SK-N-SH (cell line): Measurements from ENCODE around the gene NPAS1. TPM values are rescaled to one million over a fixed set of nuclear protein-coding genes. Genes with fewer than 3 reads are reported as not detected.

Experiments
- CTCF ChIA-PET: fragments of 300-600, 350-600 bp; formaldehyde crosslinking; extraction: SDS; loops from one replicate; lab custom pipeline; 2021; lab: Yijun Ruan, JAX
- POLR2A ChIA-PET: fragments of 350-600 bp; sonication (Branson Sonifier 250); formaldehyde crosslinking; extraction: SDS; loops from one replicate; lab custom pipeline; 2020; ENCODE audit warnings: antibody characterized with exemption, inconsistent platforms; lab: Yijun Ruan, JAX
- DNase-seq: peaks from one replicate; pipeline ENCODE4 v3.0.0; 2012
- H2AFZ ChIP-seq: fragments of 200-600 bp; sonication (generic); 2 replicates; pipeline ENCODE4 v1.8.1; 2016; ENCODE audit warnings: antibody characterized with exemption, mild to moderate bottlenecking, low read depth
- H3F3A ChIP-seq: fragments of 200-600 bp; sonication (generic); replicated peaks from 2 replicates; pipeline ENCODE3; 2016; ENCODE audit warnings: antibody characterized with exemption, mild to moderate bottlenecking; ENCODE audit not compliant: insufficient read depth
- H3K27ac ChIP-seq, 2 experiments: fragments of 200-500 bp in 1 of 2; fragments of 200-600 bp in 1 of 2; sonication (Bioruptor generic) in 1 of 2; sonication (generic), shearing (Covaris generic) in 1 of 2; 2 replicates each; pipeline versions ENCODE4 v1.5.1 to v1.6.1; 2014 to 2016; ENCODE audit warnings: low read depth in 2 of 2, inconsistent platforms in 1 of 2, low read length in 1 of 2, mild to moderate bottlenecking in 1 of 2, mixed read lengths in 1 of 2
- H3K27me3 ChIP-seq: fragments of 200-600 bp; sonication (generic), shearing (Covaris generic); 2 replicates; pipeline ENCODE4 v1.6.1; 2016; ENCODE audit warnings: mixed run types; ENCODE audit not compliant: insufficient read depth
- H3K36me3 ChIP-seq, 2 experiments: fragments of 200-500 bp in 1 of 2; fragments of 200-600 bp in 1 of 2; sonication (Bioruptor generic) in 1 of 2; sonication (generic) in 1 of 2; replicated peaks in 1 of 2; 2 replicates each; pipeline versions ENCODE3 to v1.5.1; 2014 to 2016; ENCODE audit warnings: low read length in 1 of 2, mild to moderate bottlenecking in 1 of 2; ENCODE audit not compliant: insufficient read depth in 2 of 2, control insufficient read depth in 1 of 2
- H3K4me1 ChIP-seq, 2 experiments: fragments of 200-500 bp in 1 of 2; fragments of 200-600 bp in 1 of 2; sonication (Bioruptor generic) in 1 of 2; sonication (generic), shearing (Covaris generic) in 1 of 2; 2 replicates each; pipeline versions ENCODE4 v1.5.1 to v1.6.1; 2014 to 2016; ENCODE audit warnings: low read depth in 1 of 2, low read length in 1 of 2, mixed run types in 1 of 2; ENCODE audit not compliant: insufficient read depth in 2 of 2, control insufficient read depth in 1 of 2
- H3K4me2 ChIP-seq: fragments of 200-600 bp; sonication (generic), shearing (Covaris generic); 2 replicates; pipeline ENCODE4 v1.6.1; 2017; ENCODE audit warnings: mixed run types
- H3K4me3 ChIP-seq, 2 experiments: fragments of 200-500 bp in 1 of 2; fragments of 200-600 bp in 1 of 2; sonication (Bioruptor generic) in 1 of 2; sonication (generic), shearing (Covaris generic) in 1 of 2; 2 replicates each; pipeline versions ENCODE4 v1.5.1 to v1.8.1; 2014 to 2016; ENCODE audit warnings: low read depth in 2 of 2, inconsistent platforms in 1 of 2, low read length in 1 of 2, mild to moderate bottlenecking in 1 of 2, mixed read lengths in 1 of 2, moderate library complexity in 1 of 2
- H3K79me2 ChIP-seq: fragments of 200-600 bp; sonication (generic); 2 replicates; pipeline ENCODE4 v1.8.1; 2017; ENCODE audit warnings: mild to moderate bottlenecking; ENCODE audit not compliant: insufficient read depth
- H3K9ac ChIP-seq: fragments of 200-600 bp; sonication (generic); 2 replicates; pipeline ENCODE4 v1.6.1; 2017; ENCODE audit warnings: mixed run types
- H3K9me2 ChIP-seq: fragments of 200-600 bp; sonication (generic); 2 replicates; pipeline ENCODE4 v1.6.1; 2017; ENCODE audit warnings: mixed run types
- H3K9me3 ChIP-seq: fragments of 200-600 bp; sonication (generic); 2 replicates; pipeline ENCODE4 v1.6.1; 2017; ENCODE audit warnings: mixed run types, mild to moderate bottlenecking, moderate library complexity
- H4K20me1 ChIP-seq: fragments of 200-600 bp; sonication (generic); 2 replicates; pipeline ENCODE4 v1.6.1; 2017; ENCODE audit warnings: mild to moderate bottlenecking, mixed run types; ENCODE audit not compliant: insufficient read depth
- CHD2 ChIP-seq: fragments of 150-350 bp; IDR thresholded peaks from 2 replicates; pipeline ENCODE4 v1.6.1; 2018; ENCODE audit warnings: low read length; ENCODE audit not compliant: partially characterized antibody
- ELF1 ChIP-seq: IDR thresholded peaks from 2 replicates; pipeline ENCODE4 v1.4.0; 2012
- FOXJ3 ChIP-seq: sonication (generic); formaldehyde crosslinking; IDR thresholded peaks from 2 replicates; pipeline ENCODE4 v1.5.1; 2020; ENCODE audit warnings: mild to moderate bottlenecking, missing genetic modification reagents
- JUND ChIP-seq: IDR thresholded peaks from 2 replicates; pipeline ENCODE4 v1.4.0; 2012
- MAX ChIP-seq: IDR thresholded peaks from 2 replicates; pipeline ENCODE4 v1.4.0; 2012; ENCODE audit warnings: low read depth
- MXI1 ChIP-seq: IDR thresholded peaks from 2 replicates; pipeline ENCODE4 v1.6.1; 2012; ENCODE audit warnings: mild to moderate bottlenecking, low read depth, low read length, improper control_type of control experiment
- NFIC ChIP-seq: IDR thresholded peaks from 2 replicates; pipeline ENCODE4 v1.4.0; 2012; ENCODE audit warnings: borderline replicate concordance
- POLR2AphosphoS5 ChIP-seq: IDR thresholded peaks from 2 replicates; pipeline ENCODE4 v1.6.1; 2012; ENCODE audit warnings: low read depth, low read length
- RAD21 ChIP-seq: IDR thresholded peaks from 2 replicates; pipeline ENCODE4 v1.6.1; 2012; ENCODE audit warnings: mild to moderate bottlenecking, low read length
- RFX5 ChIP-seq: IDR thresholded peaks from 2 replicates; pipeline ENCODE4 v1.6.1; 2012; ENCODE audit warnings: mild to moderate bottlenecking, improper control_type of control experiment, low read length
- SIN3A ChIP-seq: IDR thresholded peaks from 2 replicates; pipeline ENCODE4 v1.6.1; 2012; ENCODE audit warnings: low read depth, mild to moderate bottlenecking, low read length, moderate library complexity, borderline replicate concordance
- WGBS: methylation state at CpG from one replicate; pipeline ENCODE4 v1.1.6; 2017; ENCODE audit warnings: low lambda C conversion rate; 5-methylcytosine and 5-hydroxymethylcytosine counted together
- polyA plus RNA-seq, 3 experiments: library from polyadenylated mRNA; depleted of rRNA; stranded (reverse); fragments of >200 nt; gene quantifications; 2 replicates each; pipeline ENCODE4 v1.2.3, GENCODE V29; 2012

NPAS1 gene
- polyA plus RNA-seq, 1 of the 3 experiments (the other 2 are of a cell fraction): 1.1 TPM

DNA sequence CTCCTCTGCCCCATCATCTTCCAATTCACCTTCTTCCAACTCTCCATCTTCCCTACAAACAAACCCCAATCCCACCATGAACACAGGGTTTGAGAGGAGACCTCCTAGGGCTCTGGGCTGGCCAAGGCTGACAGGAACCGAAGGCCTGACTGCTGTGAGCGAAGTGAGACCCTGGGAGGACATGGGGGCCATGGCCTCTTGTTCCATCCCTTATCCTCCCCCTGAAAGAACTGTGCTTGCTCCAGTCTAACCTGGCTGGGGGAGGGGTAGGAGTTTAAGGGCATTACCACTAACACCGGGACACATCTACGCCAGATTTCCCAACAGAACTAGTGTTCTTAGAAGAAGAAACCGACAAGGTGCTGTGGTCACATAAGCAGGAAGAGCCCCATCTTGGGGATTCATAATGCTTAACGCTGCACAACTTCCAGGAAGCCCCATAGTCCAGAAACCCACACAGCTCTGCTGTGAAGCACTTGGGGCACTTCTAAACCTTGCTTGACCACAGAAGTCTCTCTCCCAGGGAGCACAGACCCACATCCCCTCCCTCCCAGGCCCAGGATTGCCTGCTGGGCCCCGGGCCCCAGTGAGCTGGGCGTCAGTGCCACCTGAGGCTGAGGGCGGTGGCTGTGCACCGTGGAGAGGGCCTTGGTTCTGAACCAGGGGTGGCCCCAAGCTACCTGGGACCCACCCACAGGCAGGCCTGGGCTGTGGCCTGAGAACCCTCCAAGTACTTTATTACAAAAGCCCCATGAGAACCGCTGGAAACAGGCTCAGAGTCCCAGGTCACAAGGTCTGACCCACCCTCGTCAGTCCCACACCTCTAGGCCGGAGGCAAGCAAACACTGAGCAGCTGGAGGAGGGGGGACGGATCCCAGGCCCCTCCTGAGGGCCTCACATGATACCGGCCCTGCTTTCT lies 75.2 kb downstream of the NPAS1 start:
- no peak overlapping the region for H2AFZ ChIP-seq
- 92% methylated on average over 10 of the region's 15 CpGs for WGBS
- TF ChIP-seq MAX (no peak), ELF1 (no peak), MXI1 (no peak), FOXJ3 (CRISPR knock-in tag) (no peak), NFIC (no peak), CHD2 (no peak), JUND (no peak), RAD21 (no peak), SIN3A (no peak), RFX5 (no peak), POLR2AphosphoS5 (no peak)
- H3K4me2 ChIP-seq: no peak overlapping the region
- no peak for DNase-seq
- peaks cover 77% of the 10 kb centered on the region for H3K79me2 ChIP-seq
- no peak overlapping the region; a peak in 1 of 4 replicates for H3K27ac ChIP-seq
- no peak overlapping the region for H3K9ac ChIP-seq
- H4K20me1 ChIP-seq: peaks cover 54% of the 10 kb centered on the region
- H3F3A ChIP-seq: no peaks in the 10 kb centered on the region
- ChIA-PET POLR2A (interaction anchor here (1.3 kb wide), 1 partner anchor 19 kb away, joined by 3 read pairs; the partner anchor contains the start of gene ZC3H4), CTCF (interaction anchor here (0.9 to 2.0 kb wide), 4 partner anchors 15 to 103 kb away, joined by 3 to 7 read pairs (median 4); no protein-coding TSS in a partner anchor)
- no peaks in the 10 kb centered on the region for H3K27me3 ChIP-seq
- H3K9me2 ChIP-seq: no peaks in the 10 kb centered on the region
- H3K36me3 ChIP-seq: peaks cover 17 to 25% of the 10 kb centered on the region in 2 experiments
- no peak overlapping the region for H3K4me3 ChIP-seq
- H3K4me1 ChIP-seq: no peaks in the 10 kb centered on the region; a peak in 1 of 4 replicates
- no peaks in the 10 kb centered on the region for H3K9me3 ChIP-seq

Other genes with a start within 250 kb of the NPAS1 start
- 76.7 and 80.4 TPM in 2 replicates for gene SLC1A5, start 231.2 kb upstream of the NPAS1 start, polyA plus RNA-seq (2012; rRNA removed)
- gene AP2S1, start 169.0 kb upstream of the NPAS1 start, polyA plus RNA-seq (2012; rRNA removed): 380 and 565 TPM in 2 replicates
- 19.7 and 25.1 TPM in 2 replicates for gene ARHGAP35, start 158.8 kb upstream of the NPAS1 start, polyA plus RNA-seq (2012; rRNA removed)
- 33.0 and 40.1 TPM in 2 replicates for gene TMEM160, start 28.8 kb downstream of the NPAS1 start, polyA plus RNA-seq (2012; rRNA removed)
- 3.9 and 7.6 TPM in 2 replicates for gene ZC3H4, start 93.9 kb downstream of the NPAS1 start, polyA plus RNA-seq (2012; rRNA removed)
- gene SAE1, start 111.0 kb downstream of the NPAS1 start, polyA plus RNA-seq (2012; rRNA removed): 123 and 126 TPM in 2 replicates
- 14.5 and 16.1 TPM in 2 replicates for gene BBC3, start 211.4 kb downstream of the NPAS1 start, polyA plus RNA-seq (2012; rRNA removed)
- 9.8 and 12.4 TPM in 2 replicates for gene CCDC9, start 236.7 kb downstream of the NPAS1 start, polyA plus RNA-seq (2012; rRNA removed)